HG03520 (cell line): ENCODE results near the gene FAAP24.
"Not testable (repeated sequence)": the region's sequence is repeated elsewhere in the genome, so short reads cannot be mapped to it uniquely, and the experiment has no call there.

Experiments used
- ATAC-seq: cut with Tn5 transposase; IDR thresholded peaks from one replicate; pipeline ENCODE4 v1.9.1; 2021; ENCODE audit warnings: mild to moderate bottlenecking, moderate library complexity; ENCODE audit not compliant: unreplicated experiment

FAAP24 gene

DNA sequence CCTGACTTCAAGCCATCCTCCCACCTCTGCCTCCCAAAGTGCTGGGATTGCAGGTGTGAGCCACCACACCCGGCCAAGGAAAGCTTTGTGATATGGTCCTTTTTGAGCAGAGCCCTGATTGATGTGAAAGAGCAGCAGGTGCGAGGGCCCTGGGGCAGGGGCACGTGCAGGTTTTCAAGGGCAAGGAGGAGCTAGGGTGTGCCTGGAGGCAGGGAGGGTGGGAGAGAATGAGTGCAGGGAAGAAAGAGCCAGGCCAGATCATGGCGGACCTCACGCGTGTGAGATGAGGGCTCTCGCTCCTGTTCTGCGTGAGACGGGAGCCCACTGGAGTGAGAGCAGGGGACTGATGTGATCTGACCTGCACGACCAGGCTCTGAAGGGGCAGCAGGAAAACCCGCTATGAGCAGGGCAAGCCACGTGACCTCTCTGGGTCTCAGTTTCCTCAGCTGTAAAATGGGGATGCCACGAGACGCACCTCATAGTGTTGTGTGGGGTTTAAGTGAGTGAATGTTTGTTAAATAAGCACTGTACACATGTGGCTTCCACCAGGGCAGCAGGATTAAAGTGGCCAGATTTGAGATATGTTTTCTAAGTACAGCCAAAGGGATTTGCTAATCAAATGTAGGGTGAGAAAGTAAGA lies 25.8 kb downstream of the FAAP24 start:
- ATAC-seq, result no peak

- ATAC-seq, result no peak
These were observed 26.7 kb downstream of the FAAP24 start for GRCh38 chr19:32998722-32999121.

GRCh38 chr19:33000510-33000909 lies 28.5 kb downstream of the FAAP24 start:
- ATAC-seq, result no peak

GRCh38 chr19:33000910-33001309 lies 28.9 kb downstream of the FAAP24 start:
- no peak for ATAC-seq

- not testable (repeated sequence) for ATAC-seq
These were observed 30.3 kb downstream of the FAAP24 start for GRCh38 chr19:33002126-33002865.

GRCh38 chr19:33003424-33004024 lies 31.5 kb downstream of the FAAP24 start:
- not testable (repeated sequence) for ATAC-seq

DNA sequence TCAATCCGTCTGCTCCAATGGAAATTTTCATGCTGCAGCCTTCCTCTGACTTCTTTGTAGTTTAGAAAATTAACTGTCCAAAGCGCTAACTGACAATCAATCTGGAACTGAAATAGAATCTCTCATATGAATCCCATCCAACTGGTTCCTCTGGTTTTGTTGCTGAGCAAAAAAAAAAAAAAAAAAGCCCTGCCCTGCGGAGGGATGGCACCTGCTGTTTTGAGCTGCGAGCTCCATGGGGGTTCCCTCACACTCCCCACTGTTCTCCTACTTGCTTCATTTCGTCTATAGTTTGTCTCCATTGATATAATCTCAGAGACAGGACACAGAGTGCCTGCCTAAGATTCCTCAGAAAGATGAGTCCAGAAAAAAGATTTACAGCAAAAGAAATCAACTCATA lies 33.4 kb downstream of the FAAP24 start:
- no peak for ATAC-seq

- ATAC-seq, result no peak
These were observed 36.7 kb downstream of the FAAP24 start for GRCh38 chr19:33008738-33009137.

DNA sequence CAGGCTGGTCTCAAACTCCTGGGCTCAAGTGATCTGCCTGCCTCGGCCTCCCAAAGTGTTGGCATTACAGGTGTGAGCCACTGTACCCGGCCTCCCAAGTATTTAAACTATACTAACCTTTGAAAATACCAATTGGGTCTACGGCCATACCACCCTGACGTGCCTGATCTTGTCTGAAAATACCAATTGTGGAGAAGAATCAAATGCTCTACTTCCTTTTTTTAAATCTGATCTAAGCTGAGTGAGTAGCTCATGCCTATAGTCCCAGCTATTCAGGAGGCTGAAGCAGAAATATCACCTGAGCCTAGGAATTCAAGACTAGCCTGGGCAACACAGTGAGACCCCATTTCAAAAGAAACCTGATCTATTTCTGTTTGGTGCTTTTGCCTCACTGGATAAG lies 38.8 kb downstream of the FAAP24 start:
- ATAC-seq, result not testable (repeated sequence)

- no peak for ATAC-seq
These were observed 50.6 kb downstream of the FAAP24 start for GRCh38 chr19:33022472-33023116.

GRCh38 chr19:33024398-33024797 lies 52.4 kb downstream of the FAAP24 start:
- no peak for ATAC-seq

- not testable (repeated sequence) for ATAC-seq
These were observed 53.6 kb downstream of the FAAP24 start for GRCh38 chr19:33025468-33026238.

DNA sequence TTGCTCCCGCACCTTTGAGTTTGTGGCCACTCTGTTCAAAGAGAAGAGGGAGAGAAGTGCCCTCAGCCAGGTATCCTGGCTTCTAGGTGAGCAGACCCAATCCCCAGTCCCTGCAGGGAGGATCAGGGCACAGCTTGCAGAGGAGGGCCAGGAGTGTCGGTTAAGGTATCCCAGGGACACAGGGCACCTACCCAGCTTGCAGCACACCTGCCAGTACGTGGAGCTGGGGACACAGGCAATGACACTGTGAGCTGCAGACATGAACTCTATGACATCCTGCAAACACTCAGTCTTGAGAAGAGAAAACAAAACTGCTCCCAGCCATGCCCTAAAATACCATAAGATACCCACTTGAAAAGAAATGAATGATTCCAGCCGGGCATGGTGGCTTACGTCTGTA lies 54.6 kb downstream of the FAAP24 start:
- ATAC-seq, result not testable (repeated sequence)
